GM23338 (cell line): Measurements from ENCODE around the gene PAGE2B.

ENCODE experiments used
- CREB1 ChIP-seq: fragments of 250-450 bp; sonication (Bioruptor Pico); IDR thresholded peaks from 2 replicates; pipeline ENCODE4 v1.5.0; 2020; ENCODE audit warnings: low read depth, mild to moderate bottlenecking, moderate library complexity
- EZH2 ChIP-seq: fragments of 200-600 bp; sonication (generic); IDR thresholded peaks from one replicate; pipeline ENCODE4 v1.8.0; 2017; ENCODE audit warnings: antibody characterized with exemption, mild to moderate bottlenecking, low read depth; ENCODE audit not compliant: unreplicated experiment
- EZH2phosphoT487 ChIP-seq: fragments of 200-600 bp; sonication (generic); IDR thresholded peaks from one replicate; pipeline ENCODE4 v1.8.1; 2018; ENCODE audit warnings: antibody characterized with exemption; ENCODE audit not compliant: unreplicated experiment
- JUNB ChIP-seq: IDR thresholded peaks from one replicate; pipeline ENCODE4 v1.6.1; 2016; ENCODE audit warnings: antibody characterized with exemption; ENCODE audit not compliant: unreplicated experiment
- POLR2AphosphoS5 ChIP-seq: IDR thresholded peaks from 2 replicates; pipeline ENCODE4 v1.6.1; 2016; ENCODE audit warnings: antibody characterized with exemption, low read depth
- STAT1 ChIP-seq: IDR thresholded peaks from one replicate; pipeline ENCODE4 v1.6.1; 2016; ENCODE audit warnings: antibody characterized with exemption; ENCODE audit not compliant: unreplicated experiment
- TF ChIP-seq, protein P1 (sequence below): IDR thresholded peaks from 2 replicates; pipeline ENCODE4 v1.6.1; 2016; ENCODE audit warnings: antibody characterized with exemption
- TF ChIP-seq, protein P2 (sequence below), 2 experiments: fragments of 200-600 bp in 1 of 2; sonication (generic) in 1 of 2; conservative IDR thresholded peaks; 2 replicates each; pipeline versions ENCODE4 v1.5.1 to v1.6.1; 2016 to 2017; ENCODE audit warnings: antibody characterized with exemption in 2 of 2, low read depth in 2 of 2, mild to moderate bottlenecking in 2 of 2, moderate library complexity in 1 of 2
- TF ChIP-seq, protein P3 (sequence below): IDR thresholded peaks from one replicate; pipeline ENCODE4 v1.6.1; 2018; ENCODE audit warnings: antibody characterized with exemption; ENCODE audit not compliant: unreplicated experiment

DNA sequence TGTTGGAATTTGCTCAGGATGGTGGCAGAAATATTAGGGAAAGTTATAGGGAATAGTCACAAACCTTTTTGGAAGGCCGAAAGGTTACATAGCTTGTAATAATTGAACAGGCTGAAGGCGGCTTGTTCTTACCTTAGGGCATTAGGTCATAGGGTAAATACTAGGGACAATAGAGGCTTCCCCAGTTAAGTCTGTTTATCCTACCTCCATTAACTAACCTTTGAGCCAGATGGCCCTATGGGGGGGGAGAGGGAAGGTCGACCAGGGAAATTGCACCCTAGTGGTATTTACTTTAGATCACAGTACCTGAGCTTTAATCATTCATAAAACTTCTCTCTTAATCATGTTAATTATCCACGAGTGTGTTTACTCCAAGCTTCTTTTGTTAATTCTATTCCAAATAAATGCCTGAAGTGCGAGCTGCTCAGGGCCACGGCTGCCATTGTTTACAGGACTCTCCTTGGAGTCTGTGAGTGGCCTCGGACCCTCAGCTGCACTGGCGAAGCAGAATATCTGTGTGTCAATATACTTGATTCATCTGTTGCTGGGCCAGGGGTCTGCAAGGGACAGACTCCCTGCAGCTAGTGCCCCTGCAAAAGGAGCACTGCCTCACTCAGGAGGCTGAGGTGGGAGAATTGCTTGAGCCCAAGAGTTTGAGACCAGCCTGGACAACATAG is 36.9 kb downstream of the PAGE2B start:
- TF ChIP-seq, protein P1, sequence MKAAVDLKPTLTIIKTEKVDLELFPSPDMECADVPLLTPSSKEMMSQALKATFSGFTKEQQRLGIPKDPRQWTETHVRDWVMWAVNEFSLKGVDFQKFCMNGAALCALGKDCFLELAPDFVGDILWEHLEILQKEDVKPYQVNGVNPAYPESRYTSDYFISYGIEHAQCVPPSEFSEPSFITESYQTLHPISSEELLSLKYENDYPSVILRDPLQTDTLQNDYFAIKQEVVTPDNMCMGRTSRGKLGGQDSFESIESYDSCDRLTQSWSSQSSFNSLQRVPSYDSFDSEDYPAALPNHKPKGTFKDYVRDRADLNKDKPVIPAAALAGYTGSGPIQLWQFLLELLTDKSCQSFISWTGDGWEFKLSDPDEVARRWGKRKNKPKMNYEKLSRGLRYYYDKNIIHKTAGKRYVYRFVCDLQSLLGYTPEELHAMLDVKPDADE: no peak
- TF ChIP-seq EZH2 (no peak), JUNB (no peak), EZH2phosphoT487 (no peak), POLR2AphosphoS5 (no peak), STAT1 (no peak), CREB1 (CRISPR knock-in tag) (no peak)
- TF ChIP-seq, protein P2, sequence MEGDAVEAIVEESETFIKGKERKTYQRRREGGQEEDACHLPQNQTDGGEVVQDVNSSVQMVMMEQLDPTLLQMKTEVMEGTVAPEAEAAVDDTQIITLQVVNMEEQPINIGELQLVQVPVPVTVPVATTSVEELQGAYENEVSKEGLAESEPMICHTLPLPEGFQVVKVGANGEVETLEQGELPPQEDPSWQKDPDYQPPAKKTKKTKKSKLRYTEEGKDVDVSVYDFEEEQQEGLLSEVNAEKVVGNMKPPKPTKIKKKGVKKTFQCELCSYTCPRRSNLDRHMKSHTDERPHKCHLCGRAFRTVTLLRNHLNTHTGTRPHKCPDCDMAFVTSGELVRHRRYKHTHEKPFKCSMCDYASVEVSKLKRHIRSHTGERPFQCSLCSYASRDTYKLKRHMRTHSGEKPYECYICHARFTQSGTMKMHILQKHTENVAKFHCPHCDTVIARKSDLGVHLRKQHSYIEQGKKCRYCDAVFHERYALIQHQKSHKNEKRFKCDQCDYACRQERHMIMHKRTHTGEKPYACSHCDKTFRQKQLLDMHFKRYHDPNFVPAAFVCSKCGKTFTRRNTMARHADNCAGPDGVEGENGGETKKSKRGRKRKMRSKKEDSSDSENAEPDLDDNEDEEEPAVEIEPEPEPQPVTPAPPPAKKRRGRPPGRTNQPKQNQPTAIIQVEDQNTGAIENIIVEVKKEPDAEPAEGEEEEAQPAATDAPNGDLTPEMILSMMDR (conservative IDR thresholded peaks at IDR 0.05; ENCODE audit: low read depth in 2 of 2): no peak
- TF ChIP-seq, protein P3, sequence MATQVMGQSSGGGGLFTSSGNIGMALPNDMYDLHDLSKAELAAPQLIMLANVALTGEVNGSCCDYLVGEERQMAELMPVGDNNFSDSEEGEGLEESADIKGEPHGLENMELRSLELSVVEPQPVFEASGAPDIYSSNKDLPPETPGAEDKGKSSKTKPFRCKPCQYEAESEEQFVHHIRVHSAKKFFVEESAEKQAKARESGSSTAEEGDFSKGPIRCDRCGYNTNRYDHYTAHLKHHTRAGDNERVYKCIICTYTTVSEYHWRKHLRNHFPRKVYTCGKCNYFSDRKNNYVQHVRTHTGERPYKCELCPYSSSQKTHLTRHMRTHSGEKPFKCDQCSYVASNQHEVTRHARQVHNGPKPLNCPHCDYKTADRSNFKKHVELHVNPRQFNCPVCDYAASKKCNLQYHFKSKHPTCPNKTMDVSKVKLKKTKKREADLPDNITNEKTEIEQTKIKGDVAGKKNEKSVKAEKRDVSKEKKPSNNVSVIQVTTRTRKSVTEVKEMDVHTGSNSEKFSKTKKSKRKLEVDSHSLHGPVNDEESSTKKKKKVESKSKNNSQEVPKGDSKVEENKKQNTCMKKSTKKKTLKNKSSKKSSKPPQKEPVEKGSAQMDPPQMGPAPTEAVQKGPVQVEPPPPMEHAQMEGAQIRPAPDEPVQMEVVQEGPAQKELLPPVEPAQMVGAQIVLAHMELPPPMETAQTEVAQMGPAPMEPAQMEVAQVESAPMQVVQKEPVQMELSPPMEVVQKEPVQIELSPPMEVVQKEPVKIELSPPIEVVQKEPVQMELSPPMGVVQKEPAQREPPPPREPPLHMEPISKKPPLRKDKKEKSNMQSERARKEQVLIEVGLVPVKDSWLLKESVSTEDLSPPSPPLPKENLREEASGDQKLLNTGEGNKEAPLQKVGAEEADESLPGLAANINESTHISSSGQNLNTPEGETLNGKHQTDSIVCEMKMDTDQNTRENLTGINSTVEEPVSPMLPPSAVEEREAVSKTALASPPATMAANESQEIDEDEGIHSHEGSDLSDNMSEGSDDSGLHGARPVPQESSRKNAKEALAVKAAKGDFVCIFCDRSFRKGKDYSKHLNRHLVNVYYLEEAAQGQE: no peak
